ENCODE data around the gene ME1. TPM values are rescaled to one million over a fixed set of nuclear protein-coding genes. Genes with fewer than 3 reads are reported as not detected.
A peak's percentile ranks its signal among the peaks of the same experiment; 100 is the strongest.
"Not testable (repeated sequence)": the region's sequence is repeated elsewhere in the genome, so short reads cannot be mapped to it uniquely, and the experiment has no call there.

The ME1 gene
- total RNA-seq, 1 donor, result 39.7 TPM

DNA sequence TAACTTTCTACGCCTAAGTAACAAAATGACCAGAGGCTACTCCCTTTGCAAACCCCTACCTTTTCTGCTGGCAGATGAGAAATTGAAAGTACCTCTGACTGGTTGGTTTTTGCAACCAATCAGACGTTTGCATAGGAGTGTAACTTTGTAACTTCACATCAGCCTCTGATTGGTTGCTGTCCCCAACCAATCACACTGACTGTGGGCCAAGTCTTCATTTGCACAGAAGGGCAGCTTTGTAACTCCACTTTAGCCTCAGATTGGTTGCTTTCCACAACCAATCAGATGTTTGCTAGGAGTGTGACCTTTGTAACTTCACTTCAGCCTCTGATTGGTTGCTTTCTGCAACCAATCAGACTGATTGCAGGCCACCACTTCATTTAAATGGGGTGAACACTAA lies 89.1 kb downstream of the ME1 start:
- TF ChIP-seq, protein P1, sequence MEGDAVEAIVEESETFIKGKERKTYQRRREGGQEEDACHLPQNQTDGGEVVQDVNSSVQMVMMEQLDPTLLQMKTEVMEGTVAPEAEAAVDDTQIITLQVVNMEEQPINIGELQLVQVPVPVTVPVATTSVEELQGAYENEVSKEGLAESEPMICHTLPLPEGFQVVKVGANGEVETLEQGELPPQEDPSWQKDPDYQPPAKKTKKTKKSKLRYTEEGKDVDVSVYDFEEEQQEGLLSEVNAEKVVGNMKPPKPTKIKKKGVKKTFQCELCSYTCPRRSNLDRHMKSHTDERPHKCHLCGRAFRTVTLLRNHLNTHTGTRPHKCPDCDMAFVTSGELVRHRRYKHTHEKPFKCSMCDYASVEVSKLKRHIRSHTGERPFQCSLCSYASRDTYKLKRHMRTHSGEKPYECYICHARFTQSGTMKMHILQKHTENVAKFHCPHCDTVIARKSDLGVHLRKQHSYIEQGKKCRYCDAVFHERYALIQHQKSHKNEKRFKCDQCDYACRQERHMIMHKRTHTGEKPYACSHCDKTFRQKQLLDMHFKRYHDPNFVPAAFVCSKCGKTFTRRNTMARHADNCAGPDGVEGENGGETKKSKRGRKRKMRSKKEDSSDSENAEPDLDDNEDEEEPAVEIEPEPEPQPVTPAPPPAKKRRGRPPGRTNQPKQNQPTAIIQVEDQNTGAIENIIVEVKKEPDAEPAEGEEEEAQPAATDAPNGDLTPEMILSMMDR (IDR thresholded peaks at IDR 0.05; ENCODE audit: insufficient read depth, low read depth, low read length), result no peak
- H3K4me3 ChIP-seq (ENCODE audit: low read depth, low read length), result no peak overlapping the region
- no peak for DNase-seq (ENCODE audit: low read depth)

DNA sequence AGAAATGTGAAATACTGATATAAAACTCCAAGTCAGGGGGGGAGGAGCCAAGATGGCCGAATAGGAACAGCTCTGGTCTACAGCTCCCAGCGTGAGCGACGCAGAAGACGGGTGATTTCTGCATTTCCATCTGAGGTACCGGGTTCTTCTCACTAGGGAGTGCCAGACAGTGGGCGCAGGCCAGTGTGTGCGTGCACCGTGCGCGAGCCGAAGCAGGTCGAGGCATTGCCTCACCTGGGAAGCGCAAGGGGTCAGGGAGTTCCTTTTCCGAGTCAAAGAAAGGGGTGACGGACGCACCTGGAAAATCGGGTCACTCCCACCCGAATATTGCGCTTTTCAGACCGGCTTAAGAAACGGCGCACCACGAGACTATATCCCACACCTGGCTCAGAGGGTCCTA lies 96.9 kb downstream of the ME1 start:
- H3K4me3 ChIP-seq (ENCODE audit: low read depth, low read length); DNase-seq (ENCODE audit: low read depth): not testable (repeated sequence)

DNA sequence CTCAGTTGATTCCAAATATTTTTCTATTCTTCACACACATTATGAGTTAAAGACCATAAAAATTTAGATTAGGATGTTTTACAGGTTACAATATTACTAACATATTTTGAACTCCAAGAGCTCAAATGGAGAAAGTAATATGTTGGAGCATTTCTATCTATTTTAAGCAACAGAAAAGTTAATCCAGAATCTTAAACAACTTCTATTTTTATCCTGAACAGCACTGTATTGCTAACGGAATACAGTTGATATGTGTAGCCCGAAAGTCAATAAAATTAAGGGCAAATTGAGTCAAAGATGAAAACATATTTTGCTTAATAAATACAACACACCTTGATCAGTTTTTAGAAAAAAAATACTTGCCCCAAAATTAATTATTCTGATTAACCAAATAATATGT lies 97.4 kb downstream of the ME1 start:
- H3K4me3 ChIP-seq (ENCODE audit: low read depth, low read length), result no peak overlapping the region
- TF ChIP-seq, protein P1 (IDR thresholded peaks at IDR 0.05; ENCODE audit: insufficient read depth, low read depth, low read length), result no peak
- DNase-seq (ENCODE audit: low read depth), result no peak

DNA sequence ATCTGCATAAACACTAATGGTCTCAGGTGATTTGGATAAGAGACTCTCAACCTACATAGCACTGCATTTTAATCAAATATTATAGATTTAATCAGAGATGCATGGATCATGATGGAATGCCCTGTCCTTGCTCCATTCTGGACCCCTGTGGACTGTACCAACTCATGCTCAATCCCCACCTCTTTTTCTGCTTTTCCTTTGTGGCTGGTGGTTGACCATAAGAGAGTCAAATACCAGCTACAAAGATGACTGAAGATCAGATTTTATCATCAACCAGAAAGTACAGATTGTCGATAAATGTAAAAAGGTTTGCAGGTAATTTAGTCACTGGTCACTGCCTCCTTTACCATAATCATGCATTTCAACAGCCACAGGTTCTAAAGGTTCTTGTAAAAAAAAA lies 116.2 kb downstream of the ME1 start:
- DNase-seq (ENCODE audit: low read depth), result no peak
- TF ChIP-seq, protein P1 (IDR thresholded peaks at IDR 0.05; ENCODE audit: insufficient read depth, low read depth, low read length), result no peak
- no peak overlapping the region for H3K4me3 ChIP-seq (ENCODE audit: low read depth, low read length)

DNA sequence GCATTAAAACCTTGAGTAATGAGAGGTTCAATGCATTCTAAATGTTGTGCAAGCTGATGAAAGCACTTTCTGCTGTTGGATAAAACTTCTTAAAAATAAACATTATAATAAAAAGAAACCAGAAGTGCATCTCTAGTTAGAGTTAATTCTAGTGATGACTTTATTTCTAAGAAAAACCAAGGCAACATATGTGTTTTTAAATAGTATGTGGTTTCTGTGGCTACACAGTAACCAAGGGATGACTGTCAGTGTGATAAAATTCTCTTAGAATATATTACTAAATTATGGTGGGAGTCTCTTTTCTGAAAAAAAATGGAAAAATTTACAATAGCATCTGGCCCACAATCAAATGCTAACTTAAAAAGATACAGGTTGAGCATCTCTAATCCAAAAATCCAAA lies 117.0 kb downstream of the ME1 start:
- TF ChIP-seq, protein P1 (IDR thresholded peaks at IDR 0.05; ENCODE audit: insufficient read depth, low read depth, low read length), result no peak
- no peak for DNase-seq (ENCODE audit: low read depth)
- H3K4me3 ChIP-seq (ENCODE audit: low read depth, low read length), result no peak overlapping the region

DNA sequence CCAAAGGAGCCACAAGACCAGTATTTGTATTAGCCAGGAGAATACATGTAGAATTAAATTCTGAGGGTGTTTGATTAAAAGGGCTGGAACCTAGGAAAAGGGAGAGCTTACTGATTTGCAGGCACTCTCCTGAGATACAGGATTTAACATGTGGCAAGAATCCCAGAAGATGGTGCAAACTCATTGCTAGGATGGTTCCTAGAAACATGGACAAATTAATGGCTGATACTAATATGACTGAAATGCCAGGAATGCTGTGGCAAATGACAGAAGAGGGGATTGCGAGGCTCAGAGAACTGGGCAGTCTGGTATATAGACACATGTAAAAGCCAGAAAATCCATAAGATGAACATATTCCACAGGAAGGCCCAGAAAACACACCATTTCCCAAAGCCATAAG lies 119.6 kb downstream of the ME1 start:
- peak; percentile 11 for DNase-seq (ENCODE audit: low read depth)
- H3K4me3 ChIP-seq (ENCODE audit: low read depth, low read length), result no peak overlapping the region
- TF ChIP-seq, protein P1 (IDR thresholded peaks at IDR 0.05; ENCODE audit: insufficient read depth, low read depth, low read length), result no peak

DNA sequence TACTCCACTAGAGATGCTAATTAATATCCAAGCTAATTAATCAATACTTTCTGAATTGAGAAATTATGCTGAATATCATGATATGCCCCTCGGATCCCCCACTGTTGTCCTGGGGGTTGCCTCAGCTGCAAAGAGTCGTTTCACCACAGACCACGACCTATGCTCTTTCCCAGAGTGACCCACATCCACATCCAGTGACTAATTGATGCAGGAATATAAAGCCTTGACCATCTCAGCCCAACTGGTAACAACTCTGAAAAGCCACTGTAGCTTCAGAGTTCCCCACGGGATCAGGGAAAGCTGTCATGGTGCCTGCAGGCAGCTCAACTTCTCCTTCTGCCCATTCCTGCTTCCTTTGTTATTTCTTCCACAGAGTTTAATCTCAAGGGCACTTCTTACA lies 120.8 kb downstream of the ME1 start:
- TF ChIP-seq, protein P1 (IDR thresholded peaks at IDR 0.05; ENCODE audit: insufficient read depth, low read depth, low read length), result no peak
- H3K4me3 ChIP-seq (ENCODE audit: low read depth, low read length), result no peak overlapping the region
- no peak for DNase-seq (ENCODE audit: low read depth)
